Thyroid gland (tissue), 4 donors: ENCODE measurements around the gene DOCK3. TPM values are rescaled to one million over a fixed set of nuclear protein-coding genes. Genes with fewer than 3 reads are reported as not detected.

Source experiments
- DNase-seq, 2 donors: peaks; one replicate each; pipeline ENCODE4 v3.0.0-alpha.2; 2019
- H3K27ac ChIP-seq, 3 donors: fragments of 200-600 bp; sonication (generic); 1 replicate in 2 of 3; 2 replicates in 1 of 3; pipeline ENCODE4 v1.5.1; 2016 to 2019; ENCODE audit warnings: mild to moderate bottlenecking in 1 of 3, moderate library complexity in 1 of 3
- H3K27me3 ChIP-seq: fragments of 200-600 bp; sonication (generic); one replicate; pipeline ENCODE4 v1.5.1; 2019
- H3K36me3 ChIP-seq, 2 donors: fragments of 200-600 bp; sonication (generic); one replicate each; pipeline ENCODE4 v1.5.1; 2016 to 2019
- H3K4me1 ChIP-seq, 2 donors: fragments of 200-600 bp; sonication (generic); one replicate each; pipeline ENCODE4 v1.5.1; 2017 to 2019
- H3K4me3 ChIP-seq, 3 donors: fragments of 200-600 bp; sonication (generic); replicated peaks in 1 of 3; 1 replicate in 2 of 3; 2 replicates in 1 of 3; pipeline ENCODE4 v1.5.1; 2016; ENCODE audit warnings: mild to moderate bottlenecking in 1 of 3
- H3K9me3 ChIP-seq: fragments of 200-600 bp; sonication (generic); one replicate; pipeline ENCODE4 v1.5.1; 2017
- CTCF ChIP-seq, 6 experiments: fragments of 200-600 bp in 3 of 6; fragments of 450-650 bp in 3 of 6; sonication (generic) in 3 of 6; IDR thresholded peaks; one replicate each; pipeline ENCODE4 v1.5.1; 2016 to 2019; ENCODE audit warnings: antibody characterized with exemption in 6 of 6, mild to moderate bottlenecking in 2 of 6, inconsistent platforms in 1 of 6, moderate library complexity in 1 of 6
- POLR2A ChIP-seq, 2 donors: fragments of 450-650 bp; IDR thresholded peaks; one replicate each; pipeline ENCODE4 v1.6.1; 2017; ENCODE audit warnings: antibody characterized with exemption in 2 of 2, mild to moderate bottlenecking in 2 of 2, moderate library complexity in 1 of 2
- WGBS, 2 donors: methylation state at CpG; one replicate each; pipeline ENCODE4 v1.1.5; 2017; 5-methylcytosine and 5-hydroxymethylcytosine counted together
- intact Hi-C: fragments of 100-400 bp; cut with DNase I; formaldehyde crosslinking; loops from one replicate; pipeline ENCODE4 v1.15.1; 2023
- total RNA-seq, 4 donors: library from RNA; depleted of rRNA; stranded (reverse); fragments of >200 nt; gene quantifications; one replicate each; pipeline ENCODE4 v1.2.3, GENCODE V29; 2016

The DOCK3 gene
- total RNA-seq, 4 donors from 2014 or later, result 15.7 to 54.2 (median 21.1) TPM

DNA sequence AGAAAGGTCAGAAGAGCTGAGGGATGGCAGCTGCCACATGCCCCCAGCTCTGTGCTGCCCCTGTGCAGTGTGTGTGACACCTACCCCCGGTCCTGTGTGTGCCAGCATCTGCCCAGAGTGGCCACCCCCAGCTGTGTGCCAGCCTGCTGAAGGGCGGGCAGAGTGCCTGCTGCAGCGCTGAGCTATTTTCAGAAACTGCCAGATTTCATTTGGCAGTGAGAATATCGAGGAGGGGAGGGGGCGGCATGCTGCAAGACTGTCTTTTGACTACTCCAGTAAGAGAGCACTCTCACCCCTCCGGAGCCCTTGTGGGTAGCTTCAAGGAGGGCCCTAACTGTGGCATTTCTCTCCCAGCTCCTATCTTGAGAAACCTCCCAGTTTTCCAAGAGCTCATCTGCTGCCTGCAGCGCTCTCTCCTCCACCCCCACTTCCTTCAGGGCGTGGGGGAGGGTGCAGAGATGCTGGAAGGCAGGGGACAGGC is 25.2 kb upstream of the DOCK3 start:
- DNase-seq, result peak; percentile 70 to 79
- TF ChIP-seq CTCF (IDR thresholded peaks at IDR 0.05) (no peak), POLR2A (IDR thresholded peaks at IDR 0.05) (no peak)
- Histone ChIP-seq H3K27me3 (no peaks in the 10 kb centered on the region), H3K4me3 (no peak overlapping the region), H3K36me3 (peaks cover 31 to 33% of the 10 kb centered on the region in 2 donors), H3K9me3 (no peaks in the 10 kb centered on the region), H3K4me1 (peaks cover 12 to 27% of the 10 kb centered on the region in 2 donors), H3K27ac (peak overlapping the region; percentile 52 to 70 (median 63))
- intact Hi-C loops, result no loop called here
- 60% methylated on average over 3 to 8 of the region's 8 CpGs for WGBS, 2 donors

- Histone ChIP-seq H3K4me1 (peaks cover 12 to 27% of the 10 kb centered on the region in 2 donors), H3K27me3 (no peaks in the 10 kb centered on the region), H3K4me3 (no peak overlapping the region), H3K27ac (peak overlapping the region; percentile 52 to 70 (median 63)), H3K36me3 (peaks cover 25 to 30% of the 10 kb centered on the region in 2 donors), H3K9me3 (no peaks in the 10 kb centered on the region)
- TF ChIP-seq POLR2A (IDR thresholded peaks at IDR 0.05), result no peak
- TF ChIP-seq CTCF (IDR thresholded peaks at IDR 0.05), result no peak
- no peak for DNase-seq
- WGBS, 2 donors, result 62 to 100% methylated on average over 1 of the region's 1 CpG
- intact Hi-C loops, result no loop called here
These were observed 24.7 kb upstream of the DOCK3 start for GRCh38 chr3:50650018-50650417.

DNA sequence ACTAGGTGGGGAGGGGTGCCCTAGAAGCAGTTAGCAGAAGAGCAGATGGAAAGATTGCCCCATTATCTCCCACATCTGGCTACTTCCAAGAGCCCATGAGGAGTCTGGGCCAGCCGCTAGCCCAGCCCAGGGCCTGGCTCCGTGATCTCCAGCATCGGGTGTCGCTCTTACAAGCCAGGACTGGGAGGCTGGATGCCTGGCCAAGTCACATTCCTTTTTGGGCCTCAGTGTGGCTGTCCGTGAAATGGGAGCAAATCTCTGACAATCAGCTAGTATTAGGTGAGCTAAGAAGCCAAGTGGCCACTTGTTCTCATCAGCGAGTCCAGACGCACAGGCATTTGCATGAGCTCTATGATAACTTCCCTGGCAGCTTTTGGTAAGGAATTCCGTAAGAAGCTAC is 23.3 kb upstream of the DOCK3 start:
- 74 to 79% methylated on average over 7 of the region's 8 CpGs for WGBS, 2 donors
- H3K36me3 ChIP-seq, result peaks cover 19 to 22% of the 10 kb centered on the region in 2 donors
- TF ChIP-seq CTCF (IDR thresholded peaks at IDR 0.05) (no peak), POLR2A (IDR thresholded peaks at IDR 0.05) (no peak)
- H3K4me3 ChIP-seq, result no peak overlapping the region
- intact Hi-C loops, result no loop called here
- peaks cover 12 to 27% of the 10 kb centered on the region in 2 donors for H3K4me1 ChIP-seq
- no peak for DNase-seq
- no peak overlapping the region for H3K27ac ChIP-seq
- H3K27me3 ChIP-seq, result no peaks in the 10 kb centered on the region
- no peaks in the 10 kb centered on the region for H3K9me3 ChIP-seq

DNA sequence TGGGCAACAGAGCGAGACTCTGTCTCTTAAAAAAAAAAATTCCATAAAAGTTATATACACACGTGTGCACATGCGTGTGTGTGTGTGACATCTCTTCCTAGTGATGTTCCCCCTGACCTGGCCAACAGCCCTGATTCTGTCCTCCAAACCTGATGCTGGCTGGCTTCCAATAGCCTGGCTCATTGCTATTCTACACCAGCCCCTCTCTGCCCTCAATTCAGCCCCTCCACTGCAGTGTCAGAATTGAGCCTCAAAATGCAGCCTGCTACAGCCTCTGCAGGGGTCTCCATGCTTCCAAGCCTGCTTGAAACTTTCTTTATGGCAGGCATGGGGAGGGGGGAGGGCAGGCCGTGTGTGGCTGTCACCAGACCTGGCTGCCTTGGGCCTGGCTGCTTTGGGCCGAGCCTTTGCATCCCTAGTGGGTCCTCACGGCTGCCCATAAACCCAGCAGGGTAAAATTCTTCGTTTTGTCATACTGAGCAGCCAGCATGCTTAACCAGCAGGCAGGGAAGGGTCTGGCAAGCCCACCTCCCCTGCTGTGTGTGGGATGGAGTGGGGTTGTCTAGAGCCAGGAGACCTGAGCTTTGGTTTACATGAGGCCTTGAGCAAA is 22.7 kb upstream of the DOCK3 start:
- DNase-seq, result peak; percentile 66 to 75
- no peak overlapping the region for H3K4me3 ChIP-seq
- 47 to 76% methylated on average over 3 to 7 of the region's 7 CpGs for WGBS, 2 donors
- peaks cover 14 to 16% of the 10 kb centered on the region in 2 donors for H3K36me3 ChIP-seq
- intact Hi-C loops, result no loop called here
- H3K27ac ChIP-seq, result peak overlapping the region in 2 of 3 donors; percentile 23 to 25
- TF ChIP-seq CTCF (IDR thresholded peaks at IDR 0.05) (no peak), POLR2A (IDR thresholded peaks at IDR 0.05) (no peak)
- peaks cover 12 to 28% of the 10 kb centered on the region in 2 donors for H3K4me1 ChIP-seq
- no peaks in the 10 kb centered on the region for H3K9me3 ChIP-seq
- H3K27me3 ChIP-seq, result no peaks in the 10 kb centered on the region

GRCh38 chr3:50652709-50653108 is 22.0 kb upstream of the DOCK3 start:
- intact Hi-C loops, result no loop called here
- Histone ChIP-seq H3K27me3 (no peaks in the 10 kb centered on the region), H3K4me1 (peaks cover 18 to 34% of the 10 kb centered on the region in 2 donors), H3K27ac (peak overlapping the region in 1 of 3 donors; percentile 12), H3K36me3 (peaks cover 9% of the 10 kb centered on the region in 2 donors), H3K9me3 (no peaks in the 10 kb centered on the region), H3K4me3 (no peak overlapping the region)
- TF ChIP-seq CTCF (IDR thresholded peaks at IDR 0.05), result peak in 4 of 6 experiments; percentile 14 to 59 (median 41)
- no peak for TF ChIP-seq POLR2A (IDR thresholded peaks at IDR 0.05)
- DNase-seq, result peak; percentile 27 to 52
- 91 to 94% methylated on average over 2 of the region's 2 CpGs for WGBS, 2 donors
